Loucy (cell line): Measurements from ENCODE around the gene RERE.

ENCODE experiments used
- CTCF ChIP-seq: fragments of 200-600 bp; sonication (generic); conservative IDR thresholded peaks from 2 replicates; pipeline ENCODE4 v1.5.1; 2014; ENCODE audit warnings: mild to moderate bottlenecking, antibody characterized with exemption, low read length
- EZH2phosphoT487 ChIP-seq: fragments of 200-600 bp; IDR thresholded peaks from 2 replicates; pipeline ENCODE4 v1.6.1; 2018; ENCODE audit warnings: antibody characterized with exemption, mild to moderate bottlenecking, moderate library complexity, borderline replicate concordance

- TF ChIP-seq CTCF = no peak
- TF ChIP-seq EZH2phosphoT487 = no peak
Observed at GRCh38 chr1:8562881-8563865, 254.3 kb downstream of the RERE start.
